SK-N-DZ (cell line): Measurements from ENCODE around the gene FLAD1.

Experiments used
- DNase-seq: peaks from one replicate; pipeline ENCODE4 v3.0.0-alpha.2; 2015; ENCODE audit warnings: low spot score

Gene FLAD1

DNA sequence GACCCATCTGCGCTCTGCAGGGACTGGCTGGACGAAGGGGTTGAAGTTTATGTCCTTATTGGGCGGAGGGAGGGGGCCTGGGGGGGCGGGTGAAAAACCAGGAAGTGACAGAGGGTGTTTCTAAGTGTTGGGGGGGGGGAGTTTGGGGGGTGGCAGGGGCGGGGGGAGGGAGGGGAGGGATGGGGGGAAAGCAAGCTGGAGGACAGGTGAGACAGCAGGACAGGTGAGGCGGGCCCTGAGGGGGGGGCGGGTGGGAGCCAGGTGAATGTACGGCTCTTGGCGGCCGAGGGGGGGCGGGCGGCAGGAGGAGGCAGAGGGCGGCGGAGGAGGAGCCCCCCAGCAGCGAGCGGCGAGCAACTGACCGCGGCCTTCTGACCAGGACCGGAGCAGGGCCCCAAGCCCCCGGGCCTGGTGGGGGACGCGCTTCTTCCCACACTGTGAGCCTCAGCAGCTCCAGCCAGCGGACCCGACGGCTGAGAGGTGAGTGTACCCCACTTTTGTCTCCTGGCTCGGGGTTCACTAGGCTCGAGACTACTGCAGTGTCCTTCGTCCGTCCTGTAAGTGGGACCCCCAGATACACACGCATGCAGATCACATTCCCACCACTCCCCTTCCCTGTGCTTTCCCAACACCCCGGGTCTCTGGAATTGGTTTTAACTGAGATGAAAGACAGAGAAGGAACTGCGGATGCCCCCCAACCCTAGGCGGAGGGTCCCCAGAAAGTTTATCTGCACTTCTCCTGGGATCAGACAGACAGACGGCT is 19.5 kb downstream of the FLAD1 start, which contains the start of gene ZBTB7B:
TSS of gene ZBTB7B (plus strand) at position 339 of the 763 bp plus-strand sequence. CDS start 11,859 bp downstream, outside the sequence.
- no peak for DNase-seq

DNA sequence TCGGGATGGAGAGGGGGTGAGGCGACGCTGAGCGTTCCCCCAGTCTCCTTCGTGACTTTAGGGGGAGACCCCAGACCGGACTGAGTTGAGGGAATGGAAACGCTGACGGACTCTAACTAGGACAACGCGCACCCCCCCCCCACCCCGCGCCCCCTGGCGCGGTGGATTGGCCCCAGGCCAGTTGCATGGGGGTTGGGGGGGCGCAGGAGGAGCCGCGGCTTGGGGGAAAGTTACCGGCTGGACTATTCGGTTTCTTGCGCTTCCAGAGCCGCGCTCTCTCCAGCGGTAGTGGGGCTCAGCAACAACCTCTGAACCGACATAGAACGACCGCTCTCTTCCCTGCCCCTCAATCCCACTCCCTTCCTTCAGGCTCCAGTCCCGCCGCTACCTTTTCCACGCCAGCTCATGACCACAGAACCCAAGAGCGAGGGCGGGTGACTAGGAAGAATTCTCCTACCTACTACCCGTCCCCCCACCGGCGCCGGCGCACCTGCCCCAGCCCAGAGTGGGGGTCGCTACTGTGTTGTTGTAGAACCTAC is 20.2 kb downstream of the FLAD1 start:
- DNase-seq, result no peak

DNA sequence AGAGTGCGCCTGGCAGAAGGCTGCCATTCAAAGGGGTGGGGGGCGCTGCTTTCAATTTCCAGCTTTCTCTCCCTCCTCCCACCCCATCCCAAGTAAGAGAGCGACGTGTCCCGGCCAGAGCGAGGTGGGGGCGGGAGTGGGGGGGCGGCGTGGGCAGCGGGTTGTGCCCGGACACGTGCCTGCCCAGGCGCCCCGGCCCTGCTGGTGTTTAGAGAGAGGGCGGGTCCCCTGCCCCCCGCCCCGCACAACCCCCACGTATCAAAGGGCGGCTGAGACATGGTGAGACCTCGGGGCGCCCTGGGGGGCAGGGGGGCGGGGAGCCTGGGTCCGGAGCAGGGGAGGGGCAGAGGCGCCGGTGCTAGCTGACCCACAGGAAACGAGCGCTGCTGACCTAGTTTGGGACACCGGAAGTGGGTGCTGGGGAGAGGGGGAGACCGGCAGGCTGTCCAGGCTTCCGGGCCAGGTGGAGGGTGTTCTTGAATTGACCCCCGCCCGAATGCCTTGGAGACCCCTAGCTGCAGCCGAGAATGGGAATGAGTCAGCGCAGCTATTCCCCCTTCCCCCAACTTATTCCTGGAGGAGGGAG is 20.7 kb downstream of the FLAD1 start:
- no peak for DNase-seq

DNA sequence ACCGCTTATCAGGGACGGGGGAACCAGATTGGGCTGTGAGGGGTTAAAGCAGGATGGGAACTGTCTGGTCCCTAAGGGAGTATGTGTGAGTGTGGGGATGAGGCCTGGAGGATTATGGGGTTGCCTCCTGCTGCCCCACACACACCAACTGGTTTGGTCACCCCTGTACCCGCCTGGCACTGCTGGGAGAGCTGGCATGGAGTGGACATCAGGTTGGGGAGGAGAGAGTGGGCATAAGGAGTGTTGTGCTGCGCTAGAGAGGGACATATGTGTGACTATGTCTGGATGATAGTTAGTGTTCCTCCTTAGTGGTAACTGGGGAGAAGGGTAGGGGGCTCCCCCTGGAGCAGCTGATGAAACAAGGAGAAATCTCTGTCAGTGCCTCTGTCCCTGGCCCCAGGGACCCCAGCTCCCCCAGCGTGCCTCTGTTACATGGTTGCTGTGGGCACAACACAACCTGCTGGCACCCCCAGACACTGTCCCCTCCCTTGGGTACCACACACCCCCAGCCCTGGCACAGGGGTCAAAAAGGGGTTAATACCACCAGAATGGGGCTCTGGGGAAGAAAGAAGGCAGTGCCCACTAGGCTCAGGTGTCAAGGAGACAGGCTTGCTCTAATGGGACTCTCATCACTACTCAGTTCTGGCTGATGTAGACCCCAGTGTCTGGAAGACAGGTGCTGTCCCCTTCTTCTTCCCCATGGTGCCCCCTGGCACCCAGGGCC is 21.4 kb downstream of the FLAD1 start:
- DNase-seq, result no peak

DNA sequence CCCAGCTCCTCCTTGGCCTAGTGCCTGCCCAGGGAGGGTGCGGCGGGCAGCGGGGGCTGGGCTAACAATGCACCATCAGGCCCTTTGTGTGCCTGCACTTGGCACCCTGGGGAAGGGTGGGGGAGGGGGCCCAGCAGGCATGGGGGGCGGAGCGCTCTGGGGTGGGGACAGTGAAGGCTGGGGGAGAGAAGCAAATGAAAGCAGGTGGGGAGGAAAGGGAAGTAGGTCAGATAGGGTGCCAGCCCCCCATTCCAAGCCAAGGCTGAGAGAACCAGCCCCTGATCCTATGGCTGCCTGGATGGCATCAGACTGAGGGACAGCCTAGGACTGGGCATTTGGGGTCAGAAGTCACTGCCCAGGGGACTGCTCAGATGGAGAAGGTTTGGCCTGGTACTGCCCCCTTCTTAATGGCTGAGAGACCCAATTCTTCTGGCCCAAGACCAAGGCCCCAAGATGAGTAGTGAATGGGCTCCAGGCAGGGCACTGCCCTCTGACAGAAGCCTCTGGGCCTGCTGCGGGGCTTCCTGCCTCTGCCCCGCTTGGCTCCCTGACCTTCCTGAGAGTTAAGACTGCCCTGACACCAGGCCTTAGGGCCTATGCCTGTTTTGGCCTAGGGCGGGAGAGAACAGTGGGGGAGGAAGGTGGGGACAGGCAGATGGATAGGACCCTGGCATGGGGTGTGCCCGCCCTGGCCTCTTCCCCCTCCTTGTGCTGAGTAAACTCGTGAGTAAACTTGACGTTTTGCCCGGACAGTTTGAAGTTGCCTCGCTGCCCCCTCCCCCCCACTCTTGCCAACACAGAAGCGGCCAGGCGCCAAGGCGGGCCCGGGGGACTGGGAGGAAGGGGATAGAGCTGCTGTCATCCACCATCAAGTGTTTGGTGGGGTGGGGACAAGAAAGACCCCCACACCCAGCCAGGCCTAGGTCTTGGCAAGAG is 22.2 kb downstream of the FLAD1 start:
- DNase-seq, result no peak

DNA sequence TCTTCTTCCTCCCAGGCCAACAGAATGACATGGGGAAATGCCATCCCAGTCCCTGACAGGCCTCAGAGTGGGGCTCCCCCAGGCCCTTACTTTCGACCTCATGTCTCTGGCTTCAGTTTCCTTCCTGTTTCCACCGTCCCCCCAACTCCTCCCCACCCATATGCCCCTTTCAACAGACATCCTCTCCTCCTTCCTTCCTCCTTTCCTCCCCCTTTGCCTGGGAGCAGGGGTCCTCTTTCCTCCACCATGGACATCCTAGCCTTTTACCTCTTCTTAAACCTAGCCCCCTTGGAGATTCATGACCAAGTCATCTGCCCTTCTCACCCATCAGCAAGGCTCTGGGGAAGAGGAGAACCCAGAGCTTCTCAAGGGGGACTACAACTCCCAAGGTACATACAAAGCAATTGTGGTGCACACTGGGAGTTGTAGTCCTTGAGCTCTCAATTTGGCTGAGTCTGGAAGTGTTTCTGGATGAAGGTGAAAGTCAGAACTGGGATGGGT is 23.5 kb downstream of the FLAD1 start:
- DNase-seq, result peak; percentile 68

DNA sequence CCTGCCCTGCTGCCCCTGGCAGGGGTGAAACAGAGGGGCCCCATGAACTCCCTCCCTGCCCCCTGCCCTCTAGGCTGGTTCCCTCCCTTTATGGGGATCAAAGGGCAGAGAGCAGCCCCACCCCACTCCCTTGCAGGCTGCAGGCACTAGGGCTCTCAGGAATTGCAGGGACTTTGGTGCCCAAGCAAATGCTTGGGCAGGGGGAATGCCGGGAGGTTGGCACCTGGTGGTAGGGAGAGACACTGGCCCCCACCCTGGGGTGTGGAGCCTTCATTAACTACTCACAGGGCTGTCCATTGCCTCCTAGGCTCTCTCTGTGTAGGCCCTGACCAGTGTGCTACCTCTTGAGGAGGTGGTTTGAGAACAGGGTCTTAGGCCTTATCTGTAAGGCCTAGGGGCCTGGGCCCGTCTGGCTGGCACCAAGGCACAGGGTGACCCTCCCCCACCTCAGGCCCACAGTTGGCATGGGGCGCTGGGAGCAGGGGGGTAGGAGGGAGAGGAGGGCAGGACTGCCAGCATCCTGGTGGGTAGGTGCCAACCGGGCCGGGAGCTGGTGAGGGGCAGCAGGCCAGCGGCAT is 24.2 kb downstream of the FLAD1 start:
- DNase-seq, result no peak

DNA sequence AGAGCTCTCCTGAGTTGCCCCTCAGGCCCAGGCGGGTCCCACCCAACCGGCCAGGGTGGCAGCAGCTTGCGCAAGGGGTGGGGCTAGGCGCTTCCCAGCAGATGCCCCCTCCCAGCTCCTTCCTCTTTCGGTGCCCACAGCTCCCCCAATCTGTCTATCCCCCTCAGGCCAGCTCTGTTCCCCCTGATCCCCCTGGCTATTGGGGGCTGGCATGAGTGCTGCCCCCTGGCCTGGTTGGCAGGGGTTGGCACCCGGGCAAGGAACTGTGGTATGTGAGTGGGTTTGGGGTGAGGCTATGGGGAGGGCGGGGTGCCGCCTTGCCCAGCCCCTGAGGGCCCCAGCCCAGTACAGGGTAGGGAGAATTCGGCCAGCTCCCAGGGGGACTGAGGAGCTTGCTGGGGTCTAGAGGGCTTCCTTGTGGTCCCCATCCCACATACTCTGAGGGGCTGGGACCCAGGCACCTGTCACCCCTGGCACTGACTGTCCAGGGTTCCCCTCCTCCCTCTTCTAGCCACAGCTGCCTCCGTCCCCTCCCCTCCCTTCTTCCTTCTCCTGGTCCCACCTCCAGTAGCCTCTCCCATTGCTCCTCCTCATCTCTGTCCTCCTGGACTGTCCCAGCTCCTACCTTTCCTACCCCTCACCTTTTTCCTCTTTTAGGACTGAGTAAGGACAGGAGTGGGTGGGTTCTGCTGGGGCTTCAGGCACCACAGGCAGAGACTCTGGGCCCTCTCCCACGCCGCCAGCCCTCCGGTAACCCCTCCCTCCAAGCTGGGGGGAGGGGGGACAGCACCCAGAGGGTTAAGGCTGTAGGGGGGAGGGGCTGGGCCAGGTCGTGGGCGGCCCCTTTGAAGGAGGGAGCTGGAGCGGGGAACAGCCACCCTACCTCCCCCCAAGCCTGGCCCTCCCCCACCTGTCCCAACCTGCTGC is 25.1 kb downstream of the FLAD1 start:
- DNase-seq, result no peak

DNA sequence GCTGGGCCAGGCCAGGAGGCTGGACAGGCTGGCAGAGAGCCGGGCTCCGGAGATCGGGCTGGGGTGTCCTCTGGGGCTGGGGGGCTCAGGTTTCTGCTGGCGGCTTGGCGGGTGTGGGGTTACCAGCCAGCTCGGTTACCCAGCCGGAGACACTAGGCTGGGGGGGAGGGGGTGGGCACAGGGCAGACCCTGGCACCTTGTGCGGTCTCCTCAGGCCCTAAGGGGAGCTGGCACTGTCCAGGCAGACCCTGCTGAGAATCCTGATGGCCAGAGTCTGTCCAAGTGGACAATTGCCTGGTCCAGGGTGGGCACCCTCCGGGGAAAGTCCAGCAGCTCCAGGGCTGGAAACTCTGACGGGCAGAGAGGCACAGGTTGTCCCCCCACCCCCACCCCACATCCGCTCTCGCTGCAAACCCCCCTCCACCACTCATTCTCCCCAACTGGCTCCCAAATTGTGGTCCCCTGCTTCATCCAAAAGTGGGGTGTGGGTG is 26.1 kb downstream of the FLAD1 start:
- DNase-seq, result no peak

DNA sequence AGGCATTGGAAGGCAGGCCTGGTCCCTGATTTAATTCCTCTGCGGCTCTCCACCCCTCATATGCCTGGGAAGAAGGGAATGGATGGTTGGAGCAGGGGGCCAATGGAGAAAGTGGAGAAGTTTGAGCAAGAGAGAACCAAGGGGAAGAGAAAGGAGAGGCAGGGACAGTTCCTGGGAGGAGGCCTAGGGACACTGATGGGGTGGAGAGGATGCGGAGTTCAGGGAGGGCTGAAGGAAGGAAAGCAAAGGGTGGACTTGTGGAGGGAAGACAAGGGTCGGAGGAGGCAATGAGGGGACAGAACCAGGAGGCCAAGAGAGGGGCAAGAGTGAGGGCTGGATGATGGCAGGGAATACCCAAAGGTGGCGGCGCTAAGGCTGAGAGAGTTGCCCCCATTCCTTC is 26.6 kb downstream of the FLAD1 start:
- no peak for DNase-seq

DNA sequence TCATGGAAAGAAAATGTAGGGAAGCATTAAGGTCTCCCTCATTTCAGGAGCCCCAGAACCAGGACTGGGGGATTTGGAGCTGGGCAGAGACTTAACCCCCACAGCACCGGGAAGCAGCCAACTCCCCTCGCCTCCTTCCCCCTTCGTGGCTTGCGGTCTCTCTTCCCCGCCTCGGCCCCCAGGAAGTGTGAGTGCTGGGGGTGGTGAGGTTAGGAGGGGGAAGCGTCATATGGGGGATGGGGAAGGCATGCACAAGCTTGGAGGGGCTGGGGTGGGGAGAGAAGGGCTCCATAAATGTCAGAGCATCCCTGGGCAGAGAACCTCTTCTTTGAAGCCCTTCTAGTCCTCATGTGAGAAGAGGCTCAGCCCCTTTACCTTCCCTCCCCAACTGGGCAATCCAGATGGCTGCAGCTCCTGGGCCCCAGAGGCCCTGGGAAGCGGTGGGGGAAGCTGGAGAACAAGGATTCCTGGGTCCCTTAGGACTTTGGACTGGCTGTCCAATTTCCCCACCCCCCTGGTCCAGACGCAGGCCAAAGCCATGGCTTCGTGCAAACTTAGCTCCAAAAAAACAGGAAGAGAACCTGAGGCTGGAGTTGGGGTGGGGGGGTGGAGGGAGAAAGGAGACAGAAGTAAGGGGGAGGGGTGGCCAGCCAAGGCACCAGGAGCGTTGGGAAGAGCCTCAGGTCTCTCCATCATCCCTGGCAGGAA is 27.2 kb downstream of the FLAD1 start:
- DNase-seq, result no peak

DNA sequence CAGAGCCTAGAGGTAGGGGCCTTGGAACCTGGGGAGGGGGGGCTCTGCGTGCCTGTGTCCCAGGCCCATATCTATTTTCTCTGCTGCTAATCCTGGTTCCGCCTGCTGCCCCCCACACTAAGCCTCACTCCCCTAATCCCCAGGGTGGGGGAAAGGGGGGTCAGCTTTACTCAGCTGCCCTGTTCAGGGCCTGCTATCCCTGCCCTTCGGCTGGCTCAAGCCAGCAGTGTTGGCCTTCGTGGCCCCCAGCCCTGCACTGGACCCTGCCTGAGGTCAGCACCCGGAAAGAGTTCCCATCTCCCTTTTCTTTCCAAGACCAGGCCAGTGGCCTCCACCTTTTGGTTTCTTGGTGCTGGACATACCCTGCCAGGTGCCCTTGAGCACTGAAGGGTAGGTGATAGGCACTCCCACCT is 27.9 kb downstream of the FLAD1 start:
- no peak for DNase-seq

DNA sequence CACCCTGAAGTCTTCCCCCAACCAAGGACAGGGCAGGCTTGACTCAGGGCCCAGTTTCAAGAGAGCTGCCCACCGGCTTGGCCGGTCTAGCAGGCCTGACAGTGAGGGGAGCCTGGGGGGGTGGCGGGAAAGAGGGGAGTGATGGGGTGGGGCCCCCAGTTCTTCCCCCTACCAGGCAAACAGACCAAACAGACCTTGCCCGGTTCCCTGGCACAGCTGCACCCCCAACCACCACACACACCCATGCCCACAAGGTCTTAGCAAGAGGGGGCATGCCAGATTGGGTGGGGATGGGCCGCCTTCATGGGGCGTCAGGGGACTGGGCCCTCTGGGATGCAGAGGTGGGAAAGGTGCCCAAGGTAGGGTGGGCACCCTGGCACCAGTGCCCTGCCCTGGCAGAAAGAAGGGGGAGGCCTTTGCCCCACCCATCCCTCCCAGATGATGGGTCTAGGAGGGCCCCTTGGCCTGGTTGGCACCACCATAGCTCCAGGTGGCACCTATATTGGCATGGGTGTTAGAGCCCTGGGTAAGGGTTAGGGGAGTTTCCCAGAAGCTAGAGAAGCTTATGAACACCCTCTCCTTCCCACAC is 28.4 kb downstream of the FLAD1 start:
- DNase-seq, result no peak

DNA sequence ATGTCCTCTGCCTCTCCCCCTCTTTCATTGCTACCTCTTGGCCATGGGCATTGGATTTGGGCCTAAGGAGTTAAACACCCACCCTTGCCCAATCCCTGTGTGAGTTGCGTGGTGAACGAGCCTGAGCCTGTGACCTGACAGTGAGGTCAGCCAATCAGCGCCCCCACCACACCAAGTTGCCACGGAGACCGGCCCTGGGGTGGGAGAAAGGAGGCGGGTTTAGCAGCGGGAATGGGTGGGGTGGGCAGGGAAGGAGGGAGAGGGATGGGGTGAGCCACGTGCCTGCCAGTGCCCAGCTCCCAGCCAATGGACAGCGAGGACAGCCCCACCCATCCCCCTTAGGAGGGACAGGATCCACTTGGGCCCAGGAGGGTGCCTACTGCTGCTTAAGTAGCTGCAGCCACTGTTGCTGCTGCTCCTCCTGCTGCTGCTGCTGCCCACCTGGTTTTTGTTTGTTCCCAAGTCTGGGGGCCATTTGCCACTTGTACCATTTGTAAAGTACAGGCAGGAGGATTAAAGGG is 28.9 kb downstream of the FLAD1 start:
- DNase-seq, result peak; percentile 93

DNA sequence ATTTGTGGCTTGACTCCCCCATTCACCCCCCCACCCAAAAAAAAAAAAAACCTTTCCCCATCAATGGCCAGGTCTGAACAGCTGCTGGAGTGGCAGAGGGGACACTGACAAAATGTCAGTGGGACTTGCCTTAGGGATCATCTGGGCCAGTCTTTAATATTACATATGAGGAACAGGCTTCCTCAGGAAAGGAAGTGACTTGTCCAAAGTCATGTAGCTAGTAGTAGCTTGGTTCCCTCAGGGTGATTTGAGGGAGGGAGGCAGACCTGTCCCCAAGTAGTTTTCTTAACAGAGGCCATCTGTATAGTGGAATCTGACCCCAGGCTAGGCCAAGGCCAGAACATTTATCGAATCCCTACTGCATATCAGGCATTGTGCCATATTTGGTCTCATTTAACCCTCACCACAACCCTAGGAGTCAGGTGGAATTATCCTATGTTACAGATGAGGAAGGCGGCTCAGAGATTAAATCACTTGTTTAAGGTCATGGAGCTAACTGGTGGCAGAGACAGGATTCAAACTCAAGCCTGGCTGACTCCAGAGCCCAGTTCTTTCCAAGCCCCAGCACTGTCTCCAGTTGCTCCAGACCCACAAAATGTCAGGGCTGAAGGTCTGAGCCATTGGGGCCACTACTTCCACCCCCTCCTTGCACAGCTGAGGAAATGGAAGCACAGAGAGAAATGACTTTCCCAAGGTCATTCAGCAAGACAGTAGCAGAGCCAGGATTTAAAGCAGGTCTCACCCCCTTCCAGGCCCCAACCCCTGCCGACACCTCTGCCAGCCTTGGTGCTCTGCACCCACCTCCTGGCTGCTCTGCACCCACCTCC is 29.8 kb downstream of the FLAD1 start:
- DNase-seq, result no peak

DNA sequence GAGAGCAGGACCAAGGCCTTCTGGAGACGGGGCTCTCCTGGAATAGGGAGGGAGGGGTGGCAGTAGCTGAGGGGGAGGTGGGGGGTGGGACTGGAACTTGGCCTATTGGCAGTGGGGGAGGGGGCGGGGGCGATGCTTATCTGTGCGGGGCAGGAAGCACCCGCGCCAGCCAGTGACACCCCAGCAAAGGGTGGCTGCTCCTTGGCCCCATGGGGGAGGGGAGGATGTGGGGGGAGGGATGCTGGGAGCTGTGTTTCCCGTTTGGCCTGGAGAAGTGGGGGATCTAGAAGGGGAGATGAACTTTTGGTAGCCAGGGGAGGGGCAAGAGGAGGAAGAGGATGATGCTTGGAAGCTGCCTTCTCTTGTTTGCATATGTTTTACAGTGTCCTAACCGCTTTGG is 30.5 kb downstream of the FLAD1 start:
- DNase-seq, result no peak
